NCI-H446 treated with DMSO at 0.1 percent for 48 hours (cell line): ENCODE measurements around the gene ADAMTS15.

Experiments used
- DNase-seq: peaks from one replicate; lab custom pipeline; 2025; lab: John Stamatoyannopoulos, UW

ADAMTS15 gene

GRCh38 chr11:130462101-130462885 lies 13.8 kb downstream of the ADAMTS15 start:
- no peak for DNase-seq

- DNase-seq = no peak
These were observed 14.5 kb downstream of the ADAMTS15 start for GRCh38 chr11:130462931-130463330.

DNA sequence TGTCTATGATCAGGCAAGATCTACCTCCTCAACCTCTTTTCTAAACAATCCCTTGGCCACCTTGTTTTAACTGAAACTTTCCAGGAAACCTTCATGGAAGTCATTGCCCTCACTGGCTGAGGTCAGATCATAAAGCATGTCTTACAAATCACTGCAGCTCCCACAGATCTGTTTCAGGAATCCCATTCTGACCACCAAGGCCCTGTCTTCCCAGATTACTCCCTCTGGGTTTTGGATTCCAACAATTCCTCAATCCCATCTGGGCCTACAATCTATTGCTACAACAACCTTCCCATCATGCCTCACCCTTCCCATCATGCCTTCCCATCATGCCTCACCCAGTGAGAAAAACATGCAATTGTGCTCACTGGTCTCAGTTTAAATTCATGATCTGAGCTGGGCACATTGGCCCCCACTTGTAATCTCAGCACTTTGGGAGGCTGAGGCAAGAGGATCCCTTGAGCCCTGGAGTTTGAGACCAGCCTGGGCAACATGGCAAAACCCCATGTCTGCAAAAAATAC lies 15.9 kb downstream of the ADAMTS15 start:
- no peak for DNase-seq

DNA sequence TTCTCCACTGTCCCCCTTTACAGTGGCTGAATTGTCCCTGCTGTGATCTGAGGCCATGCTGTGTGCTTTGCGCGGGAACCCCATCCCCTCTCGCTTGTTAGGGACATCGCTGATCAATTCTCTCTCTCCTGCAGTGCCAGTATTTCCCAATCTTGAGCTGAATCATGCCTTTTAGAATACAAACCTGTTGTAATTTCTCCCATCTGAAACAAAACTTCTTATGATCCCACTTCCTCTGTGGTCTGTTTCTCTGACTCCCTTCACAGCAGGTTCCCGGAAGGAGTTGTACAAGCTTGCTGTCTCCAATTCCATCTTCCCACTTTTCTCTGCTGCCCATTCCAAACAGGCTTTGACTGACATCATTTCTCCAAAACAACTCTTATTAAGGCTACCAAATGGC lies 16.8 kb downstream of the ADAMTS15 start:
- no peak for DNase-seq

- DNase-seq = no peak
These were observed 18.9 kb downstream of the ADAMTS15 start for GRCh38 chr11:130467116-130467900.

GRCh38 chr11:130469181-130469580 lies 20.7 kb downstream of the ADAMTS15 start:
- no peak for DNase-seq

DNA sequence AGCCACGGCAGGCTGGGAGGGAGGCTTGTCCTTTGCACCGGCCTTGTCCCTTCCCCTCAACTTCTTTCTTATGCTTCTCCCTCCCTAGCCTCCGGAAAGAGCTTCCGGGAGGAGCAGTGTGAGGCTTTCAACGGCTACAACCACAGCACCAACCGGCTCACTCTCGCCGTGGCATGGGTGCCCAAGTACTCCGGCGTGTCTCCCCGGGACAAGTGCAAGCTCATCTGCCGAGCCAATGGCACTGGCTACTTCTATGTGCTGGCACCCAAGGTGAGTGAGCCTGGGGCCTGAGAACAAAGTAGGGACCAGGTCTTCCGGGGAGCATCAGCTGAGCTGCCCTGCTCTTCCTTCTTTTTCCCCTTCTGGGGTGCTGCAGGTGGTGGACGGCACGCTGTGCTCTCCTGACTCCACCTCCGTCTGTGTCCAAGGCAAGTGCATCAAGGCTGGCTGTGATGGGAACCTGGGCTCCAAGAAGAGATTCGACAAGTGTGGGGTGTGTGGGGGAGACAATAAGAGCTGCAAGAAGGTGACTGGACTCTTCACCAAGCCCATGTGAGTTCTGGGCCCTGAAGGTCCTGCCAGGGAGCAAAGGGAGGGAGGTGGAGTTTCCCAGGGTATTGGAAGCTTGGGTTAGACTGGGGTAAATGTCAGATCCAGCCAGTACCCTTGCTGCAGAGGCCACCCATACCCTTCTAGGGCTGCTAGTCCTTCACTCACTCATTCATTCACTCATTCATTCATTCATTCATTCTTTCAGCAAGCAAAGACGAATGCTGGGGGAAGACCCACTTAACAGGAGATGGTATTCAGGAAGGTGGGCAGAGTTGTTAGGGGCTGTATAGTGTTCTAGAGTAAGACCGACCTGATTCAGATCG lies 22.6 kb downstream of the ADAMTS15 start:
- no peak for DNase-seq

GRCh38 chr11:130471731-130472433 lies 23.4 kb downstream of the ADAMTS15 start:
- no peak for DNase-seq

DNA sequence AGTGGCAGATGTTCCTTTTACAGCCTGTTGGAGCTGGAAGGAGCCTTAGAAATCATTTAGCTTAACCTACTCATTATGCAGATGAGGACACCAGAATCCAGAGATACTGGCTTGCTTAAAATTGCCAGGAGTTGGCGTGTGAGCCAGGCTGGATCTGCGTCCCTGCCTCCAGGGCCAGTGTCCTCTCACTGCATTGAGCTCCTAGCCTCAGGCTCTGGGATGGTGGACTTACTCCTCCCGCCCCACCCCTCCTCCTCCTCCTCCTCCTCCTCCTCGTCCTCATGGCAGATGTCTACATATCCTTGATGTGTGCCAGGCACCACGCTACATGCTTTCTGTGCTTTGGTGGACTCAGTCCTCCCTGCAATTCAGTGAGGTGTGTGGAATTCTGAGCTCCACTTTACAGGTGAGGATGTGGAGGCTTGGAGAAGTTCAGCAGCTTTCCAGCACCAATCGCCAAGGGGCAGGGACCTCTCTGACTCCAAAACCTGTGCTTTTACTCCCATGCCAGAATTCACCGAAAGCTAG lies 24.1 kb downstream of the ADAMTS15 start:
- DNase-seq = no peak

DNA sequence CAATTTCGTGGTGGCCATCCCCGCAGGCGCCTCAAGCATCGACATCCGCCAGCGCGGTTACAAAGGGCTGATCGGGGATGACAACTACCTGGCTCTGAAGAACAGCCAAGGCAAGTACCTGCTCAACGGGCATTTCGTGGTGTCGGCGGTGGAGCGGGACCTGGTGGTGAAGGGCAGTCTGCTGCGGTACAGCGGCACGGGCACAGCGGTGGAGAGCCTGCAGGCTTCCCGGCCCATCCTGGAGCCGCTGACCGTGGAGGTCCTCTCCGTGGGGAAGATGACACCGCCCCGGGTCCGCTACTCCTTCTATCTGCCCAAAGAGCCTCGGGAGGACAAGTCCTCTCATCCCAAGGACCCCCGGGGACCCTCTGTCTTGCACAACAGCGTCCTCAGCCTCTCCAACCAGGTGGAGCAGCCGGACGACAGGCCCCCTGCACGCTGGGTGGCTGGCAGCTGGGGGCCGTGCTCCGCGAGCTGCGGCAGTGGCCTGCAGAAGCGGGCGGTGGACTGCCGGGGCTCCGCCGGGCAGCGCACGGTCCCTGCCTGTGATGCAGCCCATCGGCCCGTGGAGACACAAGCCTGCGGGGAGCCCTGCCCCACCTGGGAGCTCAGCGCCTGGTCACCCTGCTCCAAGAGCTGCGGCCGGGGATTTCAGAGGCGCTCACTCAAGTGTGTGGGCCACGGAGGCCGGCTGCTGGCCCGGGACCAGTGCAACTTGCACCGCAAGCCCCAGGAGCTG lies 24.8 kb downstream of the ADAMTS15 start:
- no peak for DNase-seq

GRCh38 chr11:130473795-130474377 lies 25.4 kb downstream of the ADAMTS15 start:
- no peak for DNase-seq

GRCh38 chr11:130474637-130475400 lies 26.4 kb downstream of the ADAMTS15 start:
- no peak for DNase-seq

GRCh38 chr11:130475426-130476053 lies 27.1 kb downstream of the ADAMTS15 start:
- no peak for DNase-seq

- no peak for DNase-seq
These were observed 27.9 kb downstream of the ADAMTS15 start for GRCh38 chr11:130476200-130476921.

DNA sequence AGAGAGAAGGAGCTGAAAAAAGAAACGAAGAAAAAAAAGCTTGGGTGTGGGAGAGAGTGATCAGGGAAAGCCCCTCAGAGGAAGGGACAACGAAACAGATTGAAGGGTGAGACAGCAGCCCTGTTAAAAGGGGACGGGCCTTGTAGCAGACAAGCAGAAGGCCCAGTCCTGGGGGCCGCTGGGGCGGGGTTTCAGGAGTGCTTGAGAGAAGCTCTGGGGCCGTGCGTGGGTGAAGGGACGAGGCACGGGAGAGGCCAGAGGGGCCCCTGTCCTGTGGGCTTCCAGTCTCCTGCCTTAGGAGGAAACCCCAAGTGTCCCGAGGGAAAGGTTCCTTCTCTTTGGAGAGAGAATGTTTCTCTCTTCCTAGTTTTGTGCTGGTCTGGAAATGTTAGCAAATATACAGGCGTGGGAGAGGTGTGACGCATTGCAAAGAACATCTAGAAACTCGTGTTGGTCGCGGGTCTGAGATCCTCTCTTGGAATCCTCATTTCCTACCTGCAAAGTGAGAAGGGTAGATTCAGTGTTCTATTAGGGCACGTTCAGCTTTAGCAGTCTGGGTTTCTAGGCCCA lies 28.6 kb downstream of the ADAMTS15 start:
- no peak for DNase-seq

DNA sequence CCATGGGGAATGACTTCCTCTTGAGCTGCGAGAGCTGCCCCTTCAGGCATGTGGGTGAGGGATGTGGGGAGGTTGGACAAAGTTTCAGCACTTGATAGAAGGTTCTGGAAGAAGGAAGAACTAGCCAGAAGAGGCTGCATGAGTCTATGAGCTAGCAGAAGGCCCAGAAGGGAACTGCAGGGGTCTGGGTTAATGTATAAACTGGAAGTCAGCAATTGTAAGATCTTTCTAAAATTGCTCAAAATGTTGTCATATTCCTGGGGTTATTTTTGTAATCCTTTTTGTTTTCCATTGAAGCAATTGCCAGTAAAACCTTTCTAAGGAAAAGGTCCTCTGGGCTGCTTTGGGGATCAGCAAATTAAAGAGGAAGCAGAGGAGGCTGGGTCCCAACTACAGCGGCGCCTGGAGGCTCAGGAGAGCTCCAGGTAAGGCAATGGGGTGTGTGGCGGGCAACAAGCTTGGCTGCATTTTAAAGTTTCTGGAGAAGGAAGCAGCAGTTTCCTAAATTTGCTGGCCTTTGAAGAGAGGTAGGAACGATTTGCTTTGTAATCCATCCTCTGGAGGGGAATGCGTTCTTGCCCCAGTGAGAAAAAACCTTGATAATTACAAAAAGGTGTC lies 29.2 kb downstream of the ADAMTS15 start:
- DNase-seq = no peak

GRCh38 chr11:130478204-130478701 lies 29.8 kb downstream of the ADAMTS15 start:
- DNase-seq = no peak
